Measurements from ENCODE around the gene CCNL1.

- TF ChIP-seq MAZ (IDR thresholded peaks at IDR 0.05; ENCODE audit: borderline replicate concordance, low read depth, low read length) (no peak), CTCF (conservative IDR thresholded peaks at IDR 0.05; ENCODE audit: low read depth, low read length) (no peak), MAFK (IDR thresholded peaks at IDR 0.05; ENCODE audit: low read depth, low read length) (no peak), CEBPB (IDR thresholded peaks at IDR 0.05; ENCODE audit: low read depth, low read length) (peak; percentile 62), RCOR1 (IDR thresholded peaks at IDR 0.05; ENCODE audit: insufficient replicate concordance, low read length) (no peak)
Observed at GRCh38 chr3:157104521-157104920, 55.4 kb downstream of the CCNL1 start.

Data from IMR-90 (cell line).